B cell (primary cell): ENCODE data around the gene ZNF419. TPM values are rescaled to one million over a fixed set of nuclear protein-coding genes. Genes with fewer than 3 reads are reported as not detected.

Experiments
- ATAC-seq: fragments of 200-7000 bp; cut with Tn5 transposase; one replicate; pipeline ENCODE4 v1.10.0; 2021; ENCODE audit warnings: low read depth, mild to moderate bottlenecking, moderate number of reproducible peaks, moderate library complexity
- CTCF ChIA-PET: fragments of 350-600 bp; sonication (Branson Sonifier 250); formaldehyde crosslinking; loops from one replicate; lab custom pipeline; 2021; ENCODE audit warnings: antibody characterized with exemption, inconsistent platforms; lab: Charles Lee
- POLR2A ChIA-PET: fragments of 350-600 bp; sonication (Branson Sonifier 250); formaldehyde crosslinking; loops from one replicate; lab custom pipeline; 2021; ENCODE audit warnings: antibody characterized with exemption; lab: Charles Lee
- DNase-seq: peaks from one replicate; pipeline ENCODE4 v3.0.0; 2013
- H2AFZ ChIP-seq: 2 replicates; pipeline ENCODE4 v1.6.1; 2012; ENCODE audit warnings: mild to moderate bottlenecking, low read depth, low read length; ENCODE audit not compliant: insufficient read depth, poor library complexity, severe bottlenecking
- H3K27ac ChIP-seq, 2 donors: 1 replicate in 1 of 2; 2 replicates in 1 of 2; pipeline ENCODE4 v1.5.1; 2012 to 2013; ENCODE audit warnings: low read length in 2 of 2, mild to moderate bottlenecking in 2 of 2, moderate library complexity in 1 of 2
- H3K27me3 ChIP-seq, 4 experiments: fragments of 200-600 bp in 1 of 4; sonication (generic) in 1 of 4; replicated peaks in 1 of 4; 1 replicate in 2 of 4; 2 replicates in 2 of 4; pipeline versions ENCODE4 v1.6.1 to v1.7.0; 2013 to 2016; ENCODE audit warnings: low read length in 3 of 4, mild to moderate bottlenecking in 2 of 4, mixed read lengths in 1 of 4, moderate library complexity in 1 of 4; ENCODE audit not compliant: insufficient read depth in 4 of 4, control insufficient read depth in 3 of 4; ENCODE audit errors: control extremely low read depth in 1 of 4
- H3K36me3 ChIP-seq, 2 experiments: replicated peaks in 1 of 2; 1 replicate in 1 of 2; 2 replicates in 1 of 2; pipeline versions ENCODE4 v1.6.1 to v1.7.1; 2013; ENCODE audit warnings: low read length in 1 of 2; ENCODE audit not compliant: insufficient read depth in 2 of 2, control insufficient read depth in 1 of 2; ENCODE audit errors: control extremely low read depth in 1 of 2, extremely low read depth in 1 of 2
- H3K4me1 ChIP-seq, 2 donors: fragments of 200-600 bp in 1 of 2; sonication (generic) in 1 of 2; 1 replicate in 1 of 2; 2 replicates in 1 of 2; pipeline versions ENCODE4 v1.5.1 to v1.6.1; 2013 to 2017; ENCODE audit warnings: low read length in 2 of 2; ENCODE audit not compliant: control insufficient read depth in 2 of 2, insufficient read depth in 2 of 2
- H3K4me2 ChIP-seq: replicated peaks from 2 replicates; pipeline ENCODE3; 2012; ENCODE audit warnings: mild to moderate bottlenecking, low read depth, low read length; ENCODE audit not compliant: poor library complexity, severe bottlenecking
- H3K4me3 ChIP-seq, 5 experiments: fragments of 200-600 bp in 1 of 5; sonication (generic) in 1 of 5; 1 replicate in 3 of 5; 2 replicates in 2 of 5; pipeline versions ENCODE4 v1.5.1 to v1.7.0; 2011 to 2016; ENCODE audit warnings: low read length in 4 of 5, mild to moderate bottlenecking in 4 of 5, low read depth in 2 of 5, control low read depth in 1 of 5, moderate library complexity in 1 of 5; ENCODE audit not compliant: insufficient read depth in 1 of 5; ENCODE audit errors: control extremely low read depth in 1 of 5, extremely low read depth in 1 of 5
- H3K79me2 ChIP-seq: fragments of 200-600 bp; sonication (generic); one replicate; pipeline ENCODE4 v1.6.0; 2016; ENCODE audit warnings: low read length; ENCODE audit not compliant: control insufficient read depth, insufficient read depth
- H3K9ac ChIP-seq: fragments of 200-600 bp; sonication (generic); 2 replicates; pipeline ENCODE4 v1.6.1; 2017; ENCODE audit warnings: mild to moderate bottlenecking, low read length, moderate library complexity
- H3K9me3 ChIP-seq, 3 donors: one replicate each; pipeline versions ENCODE4 v1.6.1 to v1.7.1; 2013; ENCODE audit warnings: low read length in 2 of 3; ENCODE audit not compliant: control insufficient read depth in 2 of 3, insufficient read depth in 1 of 3; ENCODE audit errors: control extremely low read depth in 1 of 3
- H4K20me1 ChIP-seq: 2 replicates; pipeline ENCODE4 v1.6.0; 2012; ENCODE audit warnings: mild to moderate bottlenecking, low read length; ENCODE audit not compliant: insufficient read depth, control insufficient read depth, poor library complexity, severe bottlenecking
- H3K27ac Mint-ChIP-seq: one replicate; pipeline ENCODE4 v1.8.0; 2021; ENCODE audit warnings: mixed read lengths
- H3K27me3 Mint-ChIP-seq: one replicate; pipeline ENCODE4 v1.8.0; 2021; ENCODE audit warnings: mixed read lengths
- H3K4me1 Mint-ChIP-seq: one replicate; pipeline ENCODE4 v1.8.0; 2021; ENCODE audit warnings: mixed read lengths
- H3K4me3 Mint-ChIP-seq: one replicate; pipeline ENCODE4 v1.8.0; 2021; ENCODE audit warnings: mixed read lengths
- H3K9me3 Mint-ChIP-seq: one replicate; pipeline ENCODE4 v1.8.0; 2022; ENCODE audit warnings: mixed read lengths; ENCODE audit not compliant: insufficient read depth
- CTCF ChIP-seq: fragments of 200-600 bp; IDR thresholded peaks from one replicate; pipeline ENCODE4 v1.8.0; 2022; ENCODE audit warnings: antibody characterized with exemption, mild to moderate bottlenecking
- EZH2 ChIP-seq: IDR thresholded peaks from 2 replicates; pipeline ENCODE4 v1.6.1; 2012; ENCODE audit warnings: borderline replicate concordance, low read depth, mild to moderate bottlenecking, moderate library complexity, low read length; ENCODE audit not compliant: insufficient read depth, poor library complexity, severe bottlenecking
- WGBS: methylation state at CpG from one replicate; pipeline ENCODE4 v1.1.5; 2013; ENCODE audit warnings: missing lambda C conversion rate; ENCODE audit not compliant: insufficient coverage; 5-methylcytosine and 5-hydroxymethylcytosine counted together
- intact Hi-C: fragments of 100-400 bp; cut with micrococcal nuclease; formaldehyde crosslinking; loops from one replicate; pipeline ENCODE4 v1.10.0; 2022
- polyA plus RNA-seq: library from polyadenylated mRNA; depleted of rRNA; stranded (reverse); fragments of >200 nt; gene quantifications from 2 replicates; pipeline ENCODE4 v1.2.3, GENCODE V29; 2012
- total RNA-seq, 2 donors: library from RNA; stranded (reverse); fragments of 120-200 nt in 1 of 2; gene quantifications; 1 replicate in 1 of 2; 2 replicates in 1 of 2; pipeline versions ENCODE4 v1.2.3 to v1.2.4, GENCODE V29; 2013 to 2022

Gene ZNF419
- total and polyA plus RNA-seq, 2 donors (not counting 1 experiment from before 2014, with no cell fraction given): 8.7 to 31.1 TPM

- Histone ChIP-seq H3K79me2 (peaks cover 36% of the 10 kb centered on the region), H3K36me3 (peaks cover 5 to 12% of the 10 kb centered on the region in 2 experiments), H4K20me1 (no peaks in the 10 kb centered on the region), H2AFZ (peak within 1 kb of the TSS; percentile 99), H3K4me2 (peak within 1 kb of the TSS; percentile 86), H3K9me3 (peaks cover 1 to 2% (median 2%) of the 10 kb centered on the region in 3 donors), H3K27ac (peak within 1 kb of the TSS; percentile 84 to 89), H3K4me3 (peak within 1 kb of the TSS; percentile 68 to 93 (median 92)), H3K27me3 (no peaks in the 10 kb centered on the region), H3K4me1 (peaks cover 10 to 17% of the 10 kb centered on the region in 2 donors), H3K9ac (peak within 1 kb of the TSS; percentile 82)
- H3K4me1 Mint-ChIP-seq: peaks cover 22% of the 10 kb centered on the region
- TF ChIP-seq CTCF (no peak), EZH2 (no peak)
- WGBS: 2% methylated on average over 64 of the region's 64 CpGs
- peak within 1 kb of the TSS; percentile 91 for H3K27ac Mint-ChIP-seq
- DNase-seq: peak; percentile 93
- ChIA-PET POLR2A (interaction anchor here (0.8 kb wide), 1 partner anchor 28 kb away, joined by 4 read pairs; the partner anchor contains the start of gene ZNF773), CTCF (no interaction called here)
- ATAC-seq: peak; percentile 99
- intact Hi-C loops: loop anchor here (1.0 to 2.0 kb wide), 10 partner anchors 28 to 655 kb away; partner anchors contain the start of genes ZNF134, ZNF416, ZNF419 and ZNF460
- H3K4me3 Mint-ChIP-seq: peak within 1 kb of the TSS; percentile 91
- H3K9me3 Mint-ChIP-seq: peaks cover 2% of the 10 kb centered on the region
- no peaks in the 10 kb centered on the region for H3K27me3 Mint-ChIP-seq
Measured at GRCh38 chr19:57527136-57527881, 39.8 kb downstream of the ZNF419 start, which contains the start of gene ZNF549. ZNF549 (plus strand) TSS chr19:57527356; CDS start chr19:57527574, 218 bp downstream.
